ENCODE measurements around the gene KLHDC10.

- TF ChIP-seq EZH2 (IDR thresholded peaks at IDR 0.05; ENCODE audit: low read length) = no peak
- TF ChIP-seq, protein P1, sequence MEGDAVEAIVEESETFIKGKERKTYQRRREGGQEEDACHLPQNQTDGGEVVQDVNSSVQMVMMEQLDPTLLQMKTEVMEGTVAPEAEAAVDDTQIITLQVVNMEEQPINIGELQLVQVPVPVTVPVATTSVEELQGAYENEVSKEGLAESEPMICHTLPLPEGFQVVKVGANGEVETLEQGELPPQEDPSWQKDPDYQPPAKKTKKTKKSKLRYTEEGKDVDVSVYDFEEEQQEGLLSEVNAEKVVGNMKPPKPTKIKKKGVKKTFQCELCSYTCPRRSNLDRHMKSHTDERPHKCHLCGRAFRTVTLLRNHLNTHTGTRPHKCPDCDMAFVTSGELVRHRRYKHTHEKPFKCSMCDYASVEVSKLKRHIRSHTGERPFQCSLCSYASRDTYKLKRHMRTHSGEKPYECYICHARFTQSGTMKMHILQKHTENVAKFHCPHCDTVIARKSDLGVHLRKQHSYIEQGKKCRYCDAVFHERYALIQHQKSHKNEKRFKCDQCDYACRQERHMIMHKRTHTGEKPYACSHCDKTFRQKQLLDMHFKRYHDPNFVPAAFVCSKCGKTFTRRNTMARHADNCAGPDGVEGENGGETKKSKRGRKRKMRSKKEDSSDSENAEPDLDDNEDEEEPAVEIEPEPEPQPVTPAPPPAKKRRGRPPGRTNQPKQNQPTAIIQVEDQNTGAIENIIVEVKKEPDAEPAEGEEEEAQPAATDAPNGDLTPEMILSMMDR (optimal IDR thresholded peaks at IDR 0.05 in 1 of 3, IDR thresholded peaks at IDR 0.05 in 1 of 3, conservative IDR thresholded peaks at IDR 0.05 in 1 of 3; ENCODE audit: extremely low read depth in 1 of 3, insufficient read depth in 2 of 3, low read length in 3 of 3) = no peak
Observed at GRCh38 chr7:130145424-130146100, 75.2 kb downstream of the KLHDC10 start.
